K562 (cell line): Measurements from ENCODE around the gene IL27RA. TPM values are rescaled to one million over a fixed set of nuclear protein-coding genes. Genes with fewer than 3 reads are reported as not detected.
A peak's percentile ranks its signal among the peaks of the same experiment; 100 is the strongest.

ENCODE experiments used
- ATAC-seq: fragments of 200-7000 bp; cut with Tn5 transposase; 3 replicates; pipeline ENCODE4 v1.9.1; 2020; ENCODE audit warnings: moderate library complexity
- BruUV-seq: library from RNA; stranded (reverse); fragments of 400-500 nt; replicated peaks from 2 replicates; lab custom pipeline; 2021; lab: Mats Ljungman, UMichigan
- CTCF ChIA-PET: fragments of 300-600 bp; formaldehyde crosslinking; extraction: SDS; loops from one replicate; lab custom pipeline; 2021; ENCODE audit warnings: low intra/inter-chr PET ratio; lab: Yijun Ruan, JAX
- POLR2A ChIA-PET: fragments of 300-600, 350-650 bp; sonication (Branson Sonifier 250); formaldehyde crosslinking; extraction: SDS; loops from one replicate; lab custom pipeline; 2021; ENCODE audit warnings: antibody characterized with exemption, inconsistent platforms; lab: Yijun Ruan, JAX
- DNase-seq, 4 experiments: peaks; one replicate each; pipeline versions ENCODE4 v3.0.0 to v3.0.0-alpha.2; 2011 to 2018; ENCODE audit warnings: low spot score in 3 of 4, mixed read lengths in 3 of 4; ENCODE audit errors: extremely low read depth in 1 of 4
- FAIRE-seq: peaks from 2 replicates; lab custom pipeline; 2011; peaks lifted over from hg19 to GRCh38; lab: Jason Lieb, UNC
- H2AFZ ChIP-seq: 2 replicates; pipeline ENCODE4 v1.6.0; 2011; ENCODE audit warnings: low read depth, low read length, control low read depth, inconsistent platforms
- H3K27ac ChIP-seq: fragments of 200-600 bp; 3 replicates; pipeline ENCODE4 v1.8.0; 2011; ENCODE audit warnings: low read depth, mild to moderate bottlenecking, control low read depth, inconsistent platforms, low read length, moderate library complexity, mixed read lengths; ENCODE audit errors: extremely low read depth
- H3K27me3 ChIP-seq, 2 experiments: fragments of 300-600 bp in 1 of 2; 2 replicates in 1 of 2; 3 replicates in 1 of 2; pipeline versions ENCODE4 v1.6.0 to v1.8.0; 2011; ENCODE audit warnings: inconsistent platforms in 2 of 2, low read length in 2 of 2, mild to moderate bottlenecking in 1 of 2, mixed read lengths in 1 of 2, moderate library complexity in 1 of 2; ENCODE audit not compliant: control insufficient read depth in 2 of 2, insufficient read depth in 2 of 2
- H3K36me3 ChIP-seq: fragments of 300-600 bp; 3 replicates; pipeline ENCODE4 v1.8.0; 2011; ENCODE audit warnings: mild to moderate bottlenecking, low read length, inconsistent platforms; ENCODE audit not compliant: control insufficient read depth, insufficient read depth
- H3K4me1 ChIP-seq, 2 experiments: fragments of 200-600 bp in 1 of 2; replicated peaks in 1 of 2; 2 replicates in 1 of 2; 3 replicates in 1 of 2; pipeline versions ENCODE4 v1.5.1 to v1.8.0; 2011; ENCODE audit warnings: inconsistent platforms in 2 of 2, low read length in 2 of 2, mild to moderate bottlenecking in 1 of 2, mixed read lengths in 1 of 2, moderate library complexity in 1 of 2; ENCODE audit not compliant: control insufficient read depth in 2 of 2, insufficient read depth in 2 of 2
- H3K4me2 ChIP-seq: 2 replicates; pipeline ENCODE4 v1.6.1; 2011; ENCODE audit warnings: low read length, control low read depth, inconsistent platforms, mixed read lengths; ENCODE audit not compliant: insufficient read depth
- H3K4me3 ChIP-seq: fragments of 200-600 bp; sonication (generic), shearing (Covaris generic); 2 replicates; pipeline ENCODE4 v1.5.1; 2016; ENCODE audit warnings: control low read depth, inconsistent platforms
- H3K79me2 ChIP-seq: fragments of 200-600 bp; 3 replicates; pipeline ENCODE4 v1.8.0; 2011; ENCODE audit warnings: low read length, inconsistent platforms; ENCODE audit not compliant: control insufficient read depth, insufficient read depth
- H3K9ac ChIP-seq, 2 experiments: 2 replicates each; pipeline versions ENCODE4 v1.6.0 to v1.6.1; 2011; ENCODE audit warnings: low read depth in 2 of 2, low read length in 2 of 2, control low read depth in 1 of 2, inconsistent platforms in 1 of 2, mild to moderate bottlenecking in 1 of 2, mixed read lengths in 1 of 2; ENCODE audit not compliant: insufficient read depth in 1 of 2
- H3K9me1 ChIP-seq: one replicate; pipeline ENCODE4 v1.6.0; 2011; ENCODE audit warnings: inconsistent platforms, mild to moderate bottlenecking, low read length, moderate library complexity; ENCODE audit not compliant: control insufficient read depth, insufficient read depth
- H3K9me3 ChIP-seq: replicated peaks from 2 replicates; pipeline ENCODE4 v1.5.1; 2011; ENCODE audit warnings: low read depth, low read length, inconsistent platforms; ENCODE audit not compliant: control insufficient read depth, insufficient read depth
- H4K20me1 ChIP-seq: replicated peaks from 2 replicates; pipeline ENCODE4 v1.6.1; 2011; ENCODE audit warnings: low read length, inconsistent platforms, mixed read lengths; ENCODE audit not compliant: control insufficient read depth, insufficient read depth
- ERF ChIP-seq: fragments of 450-650 bp; formaldehyde crosslinking; IDR thresholded peaks from 2 replicates; pipeline ENCODE4 v1.4.0; 2020; ENCODE audit warnings: mild to moderate bottlenecking, mixed read lengths
- HNRNPK ChIP-seq: fragments of 200-400 bp; formaldehyde crosslinking; IDR thresholded peaks from one replicate; pipeline ENCODE4 v1.6.1; 2018; ENCODE audit warnings: mild to moderate bottlenecking, low read depth, low read length; ENCODE audit not compliant: poor library complexity, severe bottlenecking
- JUND ChIP-seq, 2 experiments: IDR thresholded peaks; 2 replicates in 1 of 2; 3 replicates in 1 of 2; pipeline ENCODE4 v1.6.1; 2011; ENCODE audit warnings: borderline replicate concordance in 2 of 2, low read depth in 2 of 2, low read length in 2 of 2, improper control_type of control experiment in 1 of 2, missing biosample characterization in 1 of 2, missing genetic modification characterization in 1 of 2, missing genetic modification reagents in 1 of 2
- NONO ChIP-seq, 2 experiments: fragments of 200-400 bp in 1 of 2; fragments of 450-650 bp in 1 of 2; formaldehyde crosslinking in 1 of 2; IDR thresholded peaks; 2 replicates each; pipeline ENCODE4 v1.6.1; 2017; ENCODE audit warnings: low read depth in 2 of 2, mild to moderate bottlenecking in 2 of 2, moderate library complexity in 2 of 2, low read length in 1 of 2
- NR2F6 ChIP-seq: fragments of 450-650 bp; formaldehyde crosslinking; IDR thresholded peaks from 2 replicates; pipeline ENCODE4 v1.4.0; 2020; ENCODE audit warnings: mild to moderate bottlenecking
- NR3C1 ChIP-seq: sonication (generic); formaldehyde crosslinking; IDR thresholded peaks from 2 replicates; pipeline ENCODE4 v1.8.1; 2022; ENCODE audit warnings: missing genetic modification reagents
- RAD51 ChIP-seq: fragments of 450-650 bp; IDR thresholded peaks from 2 replicates; pipeline ENCODE4 v1.7.1; 2016; ENCODE audit warnings: low read depth, mild to moderate bottlenecking, borderline replicate concordance
- SAFB ChIP-seq: fragments of 200-400 bp; formaldehyde crosslinking; IDR thresholded peaks from 2 replicates; pipeline ENCODE4 v1.6.1; 2017; ENCODE audit warnings: low read depth, low read length, borderline replicate concordance
- SMARCB1 ChIP-seq: IDR thresholded peaks from 2 replicates; pipeline ENCODE4 v1.6.1; 2011; ENCODE audit warnings: improper control_type of control experiment, low read depth; ENCODE audit not compliant: insufficient read length
- ZFP1 ChIP-seq: fragments of 450-650 bp; formaldehyde crosslinking; IDR thresholded peaks from 2 replicates; pipeline ENCODE4 v1.4.0; 2020; ENCODE audit warnings: mild to moderate bottlenecking, mixed read lengths
- ZNF263 ChIP-seq: sonication (generic); formaldehyde crosslinking; IDR thresholded peaks from 2 replicates; pipeline ENCODE4 v1.8.0; 2022; ENCODE audit warnings: mild to moderate bottlenecking, missing genetic modification reagents, borderline replicate concordance
- WGBS: fragments of 100-300 bp; shearing (Covaris generic); methylation state at CpG from one replicate; pipeline ENCODE4 v1.1.6; 2016; ENCODE audit warnings: low coverage, mixed read lengths; ENCODE audit not compliant: insufficient coverage; ENCODE audit errors: missing lambda C conversion rate; 5-methylcytosine and 5-hydroxymethylcytosine counted together
- in situ Hi-C: fragments of 300-500 bp; cut with MboI; formaldehyde crosslinking; loops from 4 replicates; pipeline ENCODE4 v1.15.0; 2018; ENCODE audit warnings: inconsistent platforms, mixed read lengths
- intact Hi-C: fragments of 100-400 bp; cut with micrococcal nuclease; formaldehyde crosslinking; loops from 2 replicates; pipeline ENCODE4 v1.14.2; 2022
- polyA plus RNA-seq, 8 experiments: library from polyadenylated mRNA; depleted of rRNA in 4 of 8; stranded (reverse) in 5 of 8; unstranded in 3 of 8; fragments of >200 nt; fragmentation: Nextera tagmentation in 2 of 8; fragmentation: Illumina TruSeq in 1 of 8; extraction: Ambion mirVana in 2 of 8; extraction: Trizol in 1 of 8; gene quantifications; 2 replicates each; pipeline versions ENCODE4 v1.2.1 to v1.2.3, GENCODE V29; 2011 to 2014; ENCODE audit warnings: inconsistent platforms in 1 of 8, missing spikeins in 1 of 8
- total RNA-seq, 7 experiments: library from RNA; depleted of rRNA in 6 of 7; stranded (reverse); fragments of >200 nt in 6 of 7; fragmentation: Illumina TruSeq in 2 of 7; extraction: Trizol in 2 of 7; gene quantifications; 2 replicates each; pipeline versions ENCODE4 v1.2.1 to v1.2.3, GENCODE V29; 2011 to 2021; ENCODE audit warnings: low replicate concordance in 1 of 7
- TF ChIP-seq, protein P1 (sequence below): fragments of 250-450 bp; sonication (Bioruptor Pico); IDR thresholded peaks from 2 replicates; pipeline ENCODE4 v1.8.0; 2021; ENCODE audit warnings: mild to moderate bottlenecking, moderate library complexity
- TF ChIP-seq, protein P2 (sequence below): fragments of 150-350 bp; conservative IDR thresholded peaks from 2 replicates; pipeline ENCODE4 v1.6.1; 2014; ENCODE audit warnings: low read length
- TF ChIP-seq, protein P3 (sequence below): sonication (generic); formaldehyde crosslinking; IDR thresholded peaks from 2 replicates; pipeline ENCODE4 v1.8.0; 2022; ENCODE audit warnings: missing genetic modification reagents, mild to moderate bottlenecking, moderate library complexity, borderline replicate concordance
- TF ChIP-seq, protein P4 (sequence below), 3 experiments: fragments of 200-800 bp in 1 of 3; sonication (Bioruptor generic) in 1 of 3; sonication (generic) in 1 of 3; formaldehyde crosslinking in 1 of 3; IDR thresholded peaks; 2 replicates each; pipeline versions ENCODE4 v1.6.1 to v1.8.0; 2016 to 2022; ENCODE audit warnings: mild to moderate bottlenecking in 2 of 3, missing compliant biosample characterization in 2 of 3, missing genetic modification characterization in 2 of 3, missing genetic modification reagents in 1 of 3

The IL27RA gene
- total and polyA plus RNA-seq, 9 of the 15 experiments (the other 6 are each of a cell fraction or from before 2014, with no cell fraction given) = 1.9 to 15.9 (median 12.0) TPM

DNA sequence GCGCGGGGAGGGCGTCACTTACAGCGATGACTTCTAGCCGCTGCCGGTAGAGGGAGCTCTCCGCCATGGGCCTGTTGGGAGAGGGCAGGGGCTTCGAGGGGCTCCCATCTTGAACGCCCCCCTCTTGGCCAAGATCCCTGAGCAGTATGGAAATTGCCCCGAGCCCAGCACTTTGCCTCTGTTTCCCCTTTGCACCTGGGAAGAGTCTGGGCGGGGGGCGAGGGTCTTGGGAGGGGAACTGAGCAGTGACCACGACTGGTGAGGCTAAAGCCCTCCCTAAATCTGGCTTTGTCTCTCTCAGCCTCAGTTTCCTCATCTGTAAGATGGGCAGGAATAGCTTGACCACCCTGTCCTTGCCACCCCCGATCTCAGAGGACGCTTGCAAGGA, 27.5 kb downstream of the IL27RA start:
- intact Hi-C loops (no loop called here), in situ Hi-C loops (loop anchor here (25.0 kb wide), 1 partner anchor 472 kb away; no protein-coding TSS in a partner anchor)
- H3K27ac ChIP-seq = no peak overlapping the region
- ChIA-PET POLR2A (interaction anchor here (0.6 to 2.4 kb wide), 5 partner anchors 27 to 174 kb away, joined by 3 to 8 read pairs (median 4); partner anchors contain the start of genes DCAF15 and IL27RA), CTCF (interaction anchor here (1.4 kb wide), 1 partner anchor 179 kb away, joined by 3 read pairs; no protein-coding TSS in a partner anchor)
- peak overlapping the region; percentile 33; the same call in 1 of the 2 replicates for H3K4me2 ChIP-seq
- ATAC-seq (peak; percentile 55; the same call in 2 of the 3 replicates), FAIRE-seq (peak; percentile 52), DNase-seq (peak; percentile 60 to 65 (median 62))
- H3K79me2 ChIP-seq = no peaks in the 10 kb centered on the region
- no peak overlapping the region for H3K4me3 ChIP-seq
- BruUV-seq = no TSS peak
- 19% methylated on average over 15 of the region's 15 CpGs for WGBS
- peak overlapping the region; percentile 67 for H2AFZ ChIP-seq
- H3K36me3 ChIP-seq = no peaks in the 10 kb centered on the region
- H3K4me1 ChIP-seq = peaks cover 36 to 61% of the 10 kb centered on the region in 2 experiments
- H4K20me1 ChIP-seq = no peaks in the 10 kb centered on the region
- H3K9ac ChIP-seq = peak overlapping the region in 1 of 2 experiments; percentile 22; a peak in 1 of 4 replicates
- no peaks in the 10 kb centered on the region for H3K9me3 ChIP-seq
- no peaks in the 10 kb centered on the region for H3K27me3 ChIP-seq
- H3K9me1 ChIP-seq = no peaks in the 10 kb centered on the region
- TF ChIP-seq NONO (IDR thresholded peaks at IDR 0.05; ENCODE audit: low read depth in 2 of 2, low read length in 1 of 2) (no peak), HNRNPK (no peak), ZNF263 (CRISPR knock-in tag) (no peak), SMARCB1 (no peak), RAD51 (no peak), ERF (CRISPR knock-in tag) (no peak), NR3C1 (CRISPR knock-in tag) (no peak), ZFP1 (CRISPR knock-in tag) (no peak), SAFB (no peak), NR2F6 (CRISPR knock-in tag) (no peak), JUND (IDR thresholded peaks at IDR 0.05; ENCODE audit: borderline replicate concordance, low read depth, low read length) (0 out of 2 replicates have a peak, but pooled peaks have one; percentile 12), JUND (tag; IDR thresholded peaks at IDR 0.05; ENCODE audit: borderline replicate concordance, low read depth, low read length) (no peak)
- TF ChIP-seq, protein P1, sequence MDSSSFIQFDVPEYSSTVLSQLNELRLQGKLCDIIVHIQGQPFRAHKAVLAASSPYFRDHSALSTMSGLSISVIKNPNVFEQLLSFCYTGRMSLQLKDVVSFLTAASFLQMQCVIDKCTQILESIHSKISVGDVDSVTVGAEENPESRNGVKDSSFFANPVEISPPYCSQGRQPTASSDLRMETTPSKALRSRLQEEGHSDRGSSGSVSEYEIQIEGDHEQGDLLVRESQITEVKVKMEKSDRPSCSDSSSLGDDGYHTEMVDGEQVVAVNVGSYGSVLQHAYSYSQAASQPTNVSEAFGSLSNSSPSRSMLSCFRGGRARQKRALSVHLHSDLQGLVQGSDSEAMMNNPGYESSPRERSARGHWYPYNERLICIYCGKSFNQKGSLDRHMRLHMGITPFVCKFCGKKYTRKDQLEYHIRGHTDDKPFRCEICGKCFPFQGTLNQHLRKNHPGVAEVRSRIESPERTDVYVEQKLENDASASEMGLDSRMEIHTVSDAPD (CRISPR knock-in tag) = no peak
- TF ChIP-seq, protein P2, sequence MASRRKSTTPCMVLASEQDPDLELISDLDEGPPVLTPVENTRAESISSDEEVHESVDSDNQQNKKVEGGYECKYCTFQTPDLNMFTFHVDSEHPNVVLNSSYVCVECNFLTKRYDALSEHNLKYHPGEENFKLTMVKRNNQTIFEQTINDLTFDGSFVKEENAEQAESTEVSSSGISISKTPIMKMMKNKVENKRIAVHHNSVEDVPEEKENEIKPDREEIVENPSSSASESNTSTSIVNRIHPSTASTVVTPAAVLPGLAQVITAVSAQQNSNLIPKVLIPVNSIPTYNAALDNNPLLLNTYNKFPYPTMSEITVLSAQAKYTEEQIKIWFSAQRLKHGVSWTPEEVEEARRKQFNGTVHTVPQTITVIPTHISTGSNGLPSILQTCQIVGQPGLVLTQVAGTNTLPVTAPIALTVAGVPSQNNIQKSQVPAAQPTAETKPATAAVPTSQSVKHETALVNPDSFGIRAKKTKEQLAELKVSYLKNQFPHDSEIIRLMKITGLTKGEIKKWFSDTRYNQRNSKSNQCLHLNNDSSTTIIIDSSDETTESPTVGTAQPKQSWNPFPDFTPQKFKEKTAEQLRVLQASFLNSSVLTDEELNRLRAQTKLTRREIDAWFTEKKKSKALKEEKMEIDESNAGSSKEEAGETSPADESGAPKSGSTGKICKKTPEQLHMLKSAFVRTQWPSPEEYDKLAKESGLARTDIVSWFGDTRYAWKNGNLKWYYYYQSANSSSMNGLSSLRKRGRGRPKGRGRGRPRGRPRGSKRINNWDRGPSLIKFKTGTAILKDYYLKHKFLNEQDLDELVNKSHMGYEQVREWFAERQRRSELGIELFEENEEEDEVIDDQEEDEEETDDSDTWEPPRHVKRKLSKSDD = no peak
- TF ChIP-seq, protein P3, sequence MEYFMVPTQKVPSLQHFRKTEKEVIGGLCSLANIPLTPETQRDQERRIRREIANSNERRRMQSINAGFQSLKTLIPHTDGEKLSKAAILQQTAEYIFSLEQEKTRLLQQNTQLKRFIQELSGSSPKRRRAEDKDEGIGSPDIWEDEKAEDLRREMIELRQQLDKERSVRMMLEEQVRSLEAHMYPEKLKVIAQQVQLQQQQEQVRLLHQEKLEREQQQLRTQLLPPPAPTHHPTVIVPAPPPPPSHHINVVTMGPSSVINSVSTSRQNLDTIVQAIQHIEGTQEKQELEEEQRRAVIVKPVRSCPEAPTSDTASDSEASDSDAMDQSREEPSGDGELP (CRISPR knock-in tag) = no peak
- TF ChIP-seq, protein P4, sequence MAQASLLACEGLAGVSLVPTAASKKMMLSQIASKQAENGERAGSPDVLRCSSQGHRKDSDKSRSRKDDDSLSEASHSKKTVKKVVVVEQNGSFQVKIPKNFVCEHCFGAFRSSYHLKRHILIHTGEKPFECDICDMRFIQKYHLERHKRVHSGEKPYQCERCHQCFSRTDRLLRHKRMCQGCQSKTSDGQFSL (CRISPR knock-in tag; IDR thresholded peaks at IDR 0.05) = no peak
- TF ChIP-seq, protein P4 (tag; IDR thresholded peaks at IDR 0.05) = no peak
